Cardiac fibroblast (primary cell): ENCODE measurements around the gene ACBD6.

ENCODE experiments used
- DNase-seq, 2 donors: peaks; one replicate each; pipeline versions ENCODE4 v3.0.0 to v3.0.0-alpha.2; 2010; ENCODE audit warnings: low read depth in 2 of 2
- H3K4me3 ChIP-seq, 2 donors: replicated peaks in 1 of 2; 1 replicate in 1 of 2; 2 replicates in 1 of 2; pipeline ENCODE4 v1.5.1; 2011; ENCODE audit warnings: low read depth in 2 of 2, low read length in 2 of 2, mild to moderate bottlenecking in 2 of 2, moderate library complexity in 1 of 2
- CTCF ChIP-seq: IDR thresholded peaks from one replicate; pipeline ENCODE4 v1.5.1; 2011; ENCODE audit warnings: low read depth, mild to moderate bottlenecking, low read length, inconsistent platforms

ACBD6 gene

GRCh38 chr1:180243517-180244221 lies 258.7 kb downstream of the ACBD6 start:
- no peak for DNase-seq
- no peak overlapping the region for H3K4me3 ChIP-seq
- no peak for TF ChIP-seq CTCF

GRCh38 chr1:180241716-180242544 lies 260.4 kb downstream of the ACBD6 start:
- TF ChIP-seq CTCF, result no peak
- H3K4me3 ChIP-seq, result no peak overlapping the region
- peak; percentile 28 to 33 for DNase-seq

GRCh38 chr1:180239145-180240096 lies 263.0 kb downstream of the ACBD6 start:
- DNase-seq, result no peak
- no peak for TF ChIP-seq CTCF
- no peak overlapping the region for H3K4me3 ChIP-seq

- no peak for DNase-seq
Observed at GRCh38 chr1:180238675-180239074, 263.7 kb downstream of the ACBD6 start.

More at GRCh38 chr1:180238675-180239074, 263.7 kb downstream of the ACBD6 start:
- no peak overlapping the region for H3K4me3 ChIP-seq
- no peak for TF ChIP-seq CTCF
